ENCODE results near the gene METAP1D. TPM values are rescaled to one million over a fixed set of nuclear protein-coding genes. Genes with fewer than 3 reads are reported as not detected.

METAP1D gene
- total RNA-seq, 1 experiment from 2014 or later = 5.2 TPM

DNA sequence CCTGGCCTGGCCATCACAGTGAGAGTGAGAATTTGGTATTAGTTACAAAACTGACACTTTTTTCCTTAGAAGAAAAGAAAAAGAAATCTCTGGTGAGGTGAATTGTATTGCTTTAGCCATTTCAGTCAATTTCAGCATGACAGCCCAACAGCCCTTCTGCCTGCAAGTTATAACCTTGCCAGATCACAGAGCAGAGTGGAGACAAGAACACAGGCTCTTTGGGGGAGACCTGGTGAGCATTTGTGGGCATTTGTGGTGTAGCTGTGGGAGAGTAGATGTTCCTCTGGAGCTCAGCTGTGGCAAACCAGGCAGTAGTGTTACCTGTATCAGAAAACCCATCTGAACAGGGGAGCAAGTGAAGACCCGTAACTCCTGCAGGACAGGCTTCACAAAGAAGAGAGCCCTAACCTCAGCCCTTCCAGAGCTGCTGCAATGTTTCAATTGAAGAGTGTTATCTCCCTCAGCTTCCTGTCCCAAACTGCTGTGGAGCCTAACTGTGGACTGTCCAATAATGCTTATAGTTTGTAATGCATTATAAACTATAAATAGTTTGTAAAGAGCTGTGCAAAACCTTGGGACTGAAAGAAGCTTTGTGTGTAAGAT is 62.8 kb downstream of the METAP1D start:
- H3K27ac ChIP-seq (ENCODE audit: insufficient read length, low read depth, low read length) = no peak overlapping the region
- H2BK120ac ChIP-seq (ENCODE audit: low read depth, low read length, poor library complexity, severe bottlenecking) = no peak overlapping the region
- no peak overlapping the region for H3K4me2 ChIP-seq (ENCODE audit: insufficient read depth, insufficient read length, low read length)
- H3K18ac ChIP-seq (ENCODE audit: insufficient read length, low read depth, low read length) = no peak overlapping the region
- no peak overlapping the region for H3K23ac ChIP-seq (ENCODE audit: insufficient read length, low read depth, low read length)
- H4K5ac ChIP-seq (ENCODE audit: insufficient read length, low read depth, low read length) = no peak overlapping the region
- H2BK15ac ChIP-seq (ENCODE audit: low read depth, low read length) = no peak overlapping the region
- Mint-ChIP-seq H3K4me1 (0 out of 4 replicates have a peak, but pooled peaks cover 0 to 2% of the 10 kb centered on the region in 2 experiments), H3K9me3 (no peaks in the 10 kb centered on the region), H3K36me3 (ENCODE audit: insufficient read depth in 1 of 3, low read depth in 3 of 3) (no peaks in the 10 kb centered on the region), H3K4me3 (no peak overlapping the region), H3K27me3 (ENCODE audit: low read depth) (no peaks in the 10 kb centered on the region), H3K27ac (no peak overlapping the region; a peak in 1 of 7 replicates)
- H3K56ac ChIP-seq (ENCODE audit: insufficient read length, low read depth, low read length) = no peak overlapping the region
- H2AFZ ChIP-seq (ENCODE audit: low read length) = no peak overlapping the region
- H2BK5ac ChIP-seq (ENCODE audit: insufficient read length, low read length) = no peak overlapping the region
- no peak overlapping the region for H3T11ph ChIP-seq (ENCODE audit: low read length)
- no CpG with 5 or more reads among the region's 1 CpG for WGBS (ENCODE audit: extremely low coverage, insufficient read length, low lambda C conversion rate)
- H4K91ac ChIP-seq (ENCODE audit: insufficient read length, low read depth, low read length) = no peak overlapping the region
- H3K27me3 ChIP-seq (ENCODE audit: insufficient read depth, low read length) = no peaks in the 10 kb centered on the region
- no peak for DNase-seq
- H3K9ac ChIP-seq (ENCODE audit: extremely low read depth, insufficient read length, low read length) = no peak overlapping the region
- H3K4ac ChIP-seq (ENCODE audit: low read depth, low read length) = no peak overlapping the region
- TF ChIP-seq, protein P1, sequence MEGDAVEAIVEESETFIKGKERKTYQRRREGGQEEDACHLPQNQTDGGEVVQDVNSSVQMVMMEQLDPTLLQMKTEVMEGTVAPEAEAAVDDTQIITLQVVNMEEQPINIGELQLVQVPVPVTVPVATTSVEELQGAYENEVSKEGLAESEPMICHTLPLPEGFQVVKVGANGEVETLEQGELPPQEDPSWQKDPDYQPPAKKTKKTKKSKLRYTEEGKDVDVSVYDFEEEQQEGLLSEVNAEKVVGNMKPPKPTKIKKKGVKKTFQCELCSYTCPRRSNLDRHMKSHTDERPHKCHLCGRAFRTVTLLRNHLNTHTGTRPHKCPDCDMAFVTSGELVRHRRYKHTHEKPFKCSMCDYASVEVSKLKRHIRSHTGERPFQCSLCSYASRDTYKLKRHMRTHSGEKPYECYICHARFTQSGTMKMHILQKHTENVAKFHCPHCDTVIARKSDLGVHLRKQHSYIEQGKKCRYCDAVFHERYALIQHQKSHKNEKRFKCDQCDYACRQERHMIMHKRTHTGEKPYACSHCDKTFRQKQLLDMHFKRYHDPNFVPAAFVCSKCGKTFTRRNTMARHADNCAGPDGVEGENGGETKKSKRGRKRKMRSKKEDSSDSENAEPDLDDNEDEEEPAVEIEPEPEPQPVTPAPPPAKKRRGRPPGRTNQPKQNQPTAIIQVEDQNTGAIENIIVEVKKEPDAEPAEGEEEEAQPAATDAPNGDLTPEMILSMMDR (conservative IDR thresholded peaks at IDR 0.05) = no peak
- no peaks in the 10 kb centered on the region for H3K79me2 ChIP-seq (ENCODE audit: insufficient read depth, low read length)
- no peaks in the 10 kb centered on the region for H3K4me1 ChIP-seq (ENCODE audit: insufficient read depth, low read length)
- no peaks in the 10 kb centered on the region for H4K20me1 ChIP-seq (ENCODE audit: control insufficient read depth, insufficient read depth, insufficient read length)
- H3K14ac ChIP-seq (ENCODE audit: insufficient read depth, low read length) = no peak overlapping the region
- H4K8ac ChIP-seq (replicated peaks; ENCODE audit: insufficient read length, low read depth, low read length) = no peak overlapping the region
- no peak overlapping the region for H2AK5ac ChIP-seq (ENCODE audit: insufficient read length, low read length)
- H3K23me2 ChIP-seq (ENCODE audit: insufficient read length, low read depth, low read length, poor library complexity, severe bottlenecking) = no peaks in the 10 kb centered on the region
- no peak overlapping the region for H2BK20ac ChIP-seq (ENCODE audit: low read depth, low read length, poor library complexity, severe bottlenecking)
- H2BK12ac ChIP-seq (ENCODE audit: insufficient read length, low read depth, low read length) = no peak overlapping the region
- no peaks in the 10 kb centered on the region for H3K9me3 ChIP-seq (ENCODE audit: control insufficient read depth, low read depth, low read length)
- H3K79me1 ChIP-seq (ENCODE audit: insufficient read depth, low read depth, low read length, poor library complexity, severe bottlenecking) = no peaks in the 10 kb centered on the region
